Thyroid gland (tissue), 4 donors: Measurements from ENCODE around the gene CDH23. TPM values are rescaled to one million over a fixed set of nuclear protein-coding genes. Genes with fewer than 3 reads are reported as not detected.

ENCODE experiments used
- DNase-seq, 2 donors: peaks; one replicate each; pipeline ENCODE4 v3.0.0-alpha.2; 2019
- H3K27ac ChIP-seq, 3 donors: fragments of 200-600 bp; sonication (generic); 1 replicate in 2 of 3; 2 replicates in 1 of 3; pipeline ENCODE4 v1.5.1; 2016 to 2019; ENCODE audit warnings: mild to moderate bottlenecking in 1 of 3, moderate library complexity in 1 of 3
- H3K27me3 ChIP-seq: fragments of 200-600 bp; sonication (generic); one replicate; pipeline ENCODE4 v1.5.1; 2019
- H3K36me3 ChIP-seq, 2 donors: fragments of 200-600 bp; sonication (generic); one replicate each; pipeline ENCODE4 v1.5.1; 2016 to 2019
- H3K4me1 ChIP-seq, 2 donors: fragments of 200-600 bp; sonication (generic); one replicate each; pipeline ENCODE4 v1.5.1; 2017 to 2019
- H3K4me3 ChIP-seq, 3 donors: fragments of 200-600 bp; sonication (generic); replicated peaks in 1 of 3; 1 replicate in 2 of 3; 2 replicates in 1 of 3; pipeline ENCODE4 v1.5.1; 2016; ENCODE audit warnings: mild to moderate bottlenecking in 1 of 3
- H3K9me3 ChIP-seq: fragments of 200-600 bp; sonication (generic); one replicate; pipeline ENCODE4 v1.5.1; 2017
- POLR2A ChIP-seq, 2 donors: fragments of 450-650 bp; IDR thresholded peaks; one replicate each; pipeline ENCODE4 v1.6.1; 2017; ENCODE audit warnings: antibody characterized with exemption in 2 of 2, mild to moderate bottlenecking in 2 of 2, moderate library complexity in 1 of 2
- WGBS, 2 donors: methylation state at CpG; one replicate each; pipeline ENCODE4 v1.1.5; 2017; 5-methylcytosine and 5-hydroxymethylcytosine counted together
- intact Hi-C: fragments of 100-400 bp; cut with DNase I; formaldehyde crosslinking; loops from one replicate; pipeline ENCODE4 v1.15.1; 2023
- total RNA-seq, 4 donors: library from RNA; depleted of rRNA; stranded (reverse); fragments of >200 nt; gene quantifications; one replicate each; pipeline ENCODE4 v1.2.3, GENCODE V29; 2016
- TF ChIP-seq, protein P1 (sequence below), 6 experiments: fragments of 200-600 bp in 3 of 6; fragments of 450-650 bp in 3 of 6; sonication (generic) in 3 of 6; IDR thresholded peaks; one replicate each; pipeline ENCODE4 v1.5.1; 2016 to 2019; ENCODE audit warnings: antibody characterized with exemption in 6 of 6, mild to moderate bottlenecking in 2 of 6, inconsistent platforms in 1 of 6, moderate library complexity in 1 of 6

The CDH23 gene
- total RNA-seq, 4 donors from 2014 or later = 3.0 to 4.2 (median 3.9) TPM

DNA sequence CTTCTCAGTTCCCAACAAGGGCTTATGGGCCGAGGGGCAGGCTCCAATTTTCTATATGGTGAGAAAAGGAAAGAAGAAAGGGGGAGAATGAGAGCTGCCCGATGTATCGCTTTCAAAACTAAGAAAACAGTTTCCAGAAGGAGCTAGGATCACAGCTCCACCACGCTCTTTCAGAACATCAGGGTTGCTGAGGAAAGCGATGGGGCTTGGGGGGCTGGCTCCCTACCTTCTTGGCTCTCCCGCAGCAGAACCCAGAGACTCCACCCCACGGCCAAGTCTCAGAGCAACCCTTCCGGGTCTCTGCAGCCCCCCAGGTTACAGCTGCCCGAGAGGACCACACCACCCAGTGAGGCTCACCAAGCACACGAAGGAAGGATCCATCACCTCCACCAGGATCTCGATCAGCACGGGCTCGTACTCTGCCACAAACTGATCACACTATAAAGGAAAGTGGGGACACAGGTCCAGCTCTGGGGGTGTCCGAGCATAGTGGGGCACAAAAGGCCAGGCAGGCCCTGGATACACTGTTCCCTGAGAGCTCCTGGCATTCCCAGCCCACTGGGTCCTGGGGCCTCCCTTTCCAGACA lies 422.0 kb downstream of the CDH23 start:
- H3K27me3 ChIP-seq = no peaks in the 10 kb centered on the region
- peaks cover 80 to 82% of the 10 kb centered on the region in 2 donors for H3K36me3 ChIP-seq
- intact Hi-C loops = no loop called here
- TF ChIP-seq, protein P1, sequence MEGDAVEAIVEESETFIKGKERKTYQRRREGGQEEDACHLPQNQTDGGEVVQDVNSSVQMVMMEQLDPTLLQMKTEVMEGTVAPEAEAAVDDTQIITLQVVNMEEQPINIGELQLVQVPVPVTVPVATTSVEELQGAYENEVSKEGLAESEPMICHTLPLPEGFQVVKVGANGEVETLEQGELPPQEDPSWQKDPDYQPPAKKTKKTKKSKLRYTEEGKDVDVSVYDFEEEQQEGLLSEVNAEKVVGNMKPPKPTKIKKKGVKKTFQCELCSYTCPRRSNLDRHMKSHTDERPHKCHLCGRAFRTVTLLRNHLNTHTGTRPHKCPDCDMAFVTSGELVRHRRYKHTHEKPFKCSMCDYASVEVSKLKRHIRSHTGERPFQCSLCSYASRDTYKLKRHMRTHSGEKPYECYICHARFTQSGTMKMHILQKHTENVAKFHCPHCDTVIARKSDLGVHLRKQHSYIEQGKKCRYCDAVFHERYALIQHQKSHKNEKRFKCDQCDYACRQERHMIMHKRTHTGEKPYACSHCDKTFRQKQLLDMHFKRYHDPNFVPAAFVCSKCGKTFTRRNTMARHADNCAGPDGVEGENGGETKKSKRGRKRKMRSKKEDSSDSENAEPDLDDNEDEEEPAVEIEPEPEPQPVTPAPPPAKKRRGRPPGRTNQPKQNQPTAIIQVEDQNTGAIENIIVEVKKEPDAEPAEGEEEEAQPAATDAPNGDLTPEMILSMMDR (IDR thresholded peaks at IDR 0.05) = no peak
- TF ChIP-seq POLR2A (IDR thresholded peaks at IDR 0.05) = no peak
- 84 to 85% methylated on average over 9 to 13 of the region's 14 CpGs for WGBS, 2 donors
- no peak overlapping the region for H3K4me3 ChIP-seq
- no peak overlapping the region for H3K27ac ChIP-seq
- no peaks in the 10 kb centered on the region for H3K4me1 ChIP-seq
- DNase-seq = no peak
- H3K9me3 ChIP-seq = no peaks in the 10 kb centered on the region

DNA sequence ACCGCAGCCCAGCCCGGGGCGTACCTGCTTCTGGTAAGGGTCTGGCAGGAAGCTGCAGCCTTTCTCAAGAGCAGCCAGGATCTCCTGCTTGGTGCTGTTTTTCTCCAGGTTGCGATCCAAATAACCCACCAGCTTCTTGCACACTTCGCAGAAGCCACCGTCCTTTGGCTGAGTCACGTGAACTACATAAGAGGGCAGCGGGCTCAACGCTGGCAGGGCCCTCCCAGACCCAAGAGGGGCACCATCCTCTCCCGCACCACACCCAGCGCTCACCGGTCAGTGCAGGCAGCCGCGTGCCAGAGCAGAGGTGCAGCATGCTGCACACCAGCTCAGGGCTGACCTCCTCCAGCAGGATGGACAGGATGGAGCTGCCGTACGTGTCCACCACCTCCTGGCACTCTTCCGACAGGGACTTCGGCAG lies 422.7 kb downstream of the CDH23 start:
- intact Hi-C loops = no loop called here
- Histone ChIP-seq H3K4me3 (no peak overlapping the region), H3K9me3 (no peaks in the 10 kb centered on the region), H3K27ac (no peak overlapping the region), H3K36me3 (peaks cover 86 to 88% of the 10 kb centered on the region in 2 donors), H3K27me3 (no peaks in the 10 kb centered on the region), H3K4me1 (no peaks in the 10 kb centered on the region)
- TF ChIP-seq POLR2A (IDR thresholded peaks at IDR 0.05) = no peak
- TF ChIP-seq, protein P1 (IDR thresholded peaks at IDR 0.05) = no peak
- no peak for DNase-seq
- WGBS, 2 donors = 81 to 91% methylated on average over 13 to 16 of the region's 18 CpGs

DNA sequence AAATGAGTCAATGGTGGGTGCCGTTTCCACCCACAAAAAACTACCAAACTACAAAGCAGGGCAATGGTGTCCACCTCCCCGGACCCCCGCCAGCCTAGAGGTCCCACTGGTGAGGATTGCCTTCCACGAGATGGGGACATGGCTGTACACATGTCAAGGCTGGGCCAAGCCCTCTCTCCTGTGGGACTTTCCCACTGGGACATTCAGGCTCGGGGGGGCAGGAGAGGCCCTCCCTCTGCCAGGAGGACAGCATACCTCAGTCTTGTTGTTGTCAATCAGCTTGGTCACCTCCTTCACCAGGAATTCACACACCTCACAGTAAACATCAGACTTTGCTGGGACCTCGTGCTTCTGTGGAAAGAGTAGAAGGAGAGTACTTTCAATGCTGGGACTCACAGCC lies 423.3 kb downstream of the CDH23 start:
- no peak for DNase-seq
- Histone ChIP-seq H3K27ac (no peak overlapping the region), H3K4me3 (no peak overlapping the region), H3K27me3 (no peaks in the 10 kb centered on the region), H3K36me3 (peaks cover 91 to 94% of the 10 kb centered on the region in 2 donors), H3K4me1 (no peaks in the 10 kb centered on the region), H3K9me3 (no peaks in the 10 kb centered on the region)
- intact Hi-C loops = no loop called here
- TF ChIP-seq, protein P1 (IDR thresholded peaks at IDR 0.05) = no peak
- TF ChIP-seq POLR2A (IDR thresholded peaks at IDR 0.05) = no peak
- 81 to 88% methylated on average over 5 to 6 of the region's 6 CpGs for WGBS, 2 donors

DNA sequence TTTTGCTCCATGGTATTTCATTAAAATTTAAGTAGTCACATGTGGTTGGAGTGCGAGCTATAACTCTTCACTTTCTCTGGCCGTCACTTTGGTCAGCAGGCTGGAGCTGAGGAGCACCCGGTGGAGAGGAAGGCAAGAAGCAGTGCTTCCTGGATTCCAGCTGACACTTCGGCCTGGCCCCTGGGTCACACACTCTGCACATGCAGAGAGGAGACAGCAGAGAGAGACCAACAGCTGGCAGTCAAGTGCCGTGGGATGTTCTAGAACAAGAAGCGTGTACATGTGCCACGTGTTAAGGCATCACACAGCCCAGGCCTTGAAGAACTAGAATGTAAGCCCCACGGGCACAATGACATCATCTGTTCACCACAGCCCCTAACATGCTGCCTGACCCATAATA lies 424.2 kb downstream of the CDH23 start:
- no peak overlapping the region for H3K27ac ChIP-seq
- no peaks in the 10 kb centered on the region for H3K4me1 ChIP-seq
- intact Hi-C loops = no loop called here
- no peak overlapping the region for H3K4me3 ChIP-seq
- no peaks in the 10 kb centered on the region for H3K9me3 ChIP-seq
- H3K27me3 ChIP-seq = no peaks in the 10 kb centered on the region
- no peak for DNase-seq
- WGBS, 2 donors = 90 to 91% methylated on average over 8 of the region's 8 CpGs
- peaks cover 94 to 97% of the 10 kb centered on the region in 2 donors for H3K36me3 ChIP-seq
- no peak for TF ChIP-seq POLR2A (IDR thresholded peaks at IDR 0.05)
- TF ChIP-seq, protein P1 (IDR thresholded peaks at IDR 0.05) = no peak

DNA sequence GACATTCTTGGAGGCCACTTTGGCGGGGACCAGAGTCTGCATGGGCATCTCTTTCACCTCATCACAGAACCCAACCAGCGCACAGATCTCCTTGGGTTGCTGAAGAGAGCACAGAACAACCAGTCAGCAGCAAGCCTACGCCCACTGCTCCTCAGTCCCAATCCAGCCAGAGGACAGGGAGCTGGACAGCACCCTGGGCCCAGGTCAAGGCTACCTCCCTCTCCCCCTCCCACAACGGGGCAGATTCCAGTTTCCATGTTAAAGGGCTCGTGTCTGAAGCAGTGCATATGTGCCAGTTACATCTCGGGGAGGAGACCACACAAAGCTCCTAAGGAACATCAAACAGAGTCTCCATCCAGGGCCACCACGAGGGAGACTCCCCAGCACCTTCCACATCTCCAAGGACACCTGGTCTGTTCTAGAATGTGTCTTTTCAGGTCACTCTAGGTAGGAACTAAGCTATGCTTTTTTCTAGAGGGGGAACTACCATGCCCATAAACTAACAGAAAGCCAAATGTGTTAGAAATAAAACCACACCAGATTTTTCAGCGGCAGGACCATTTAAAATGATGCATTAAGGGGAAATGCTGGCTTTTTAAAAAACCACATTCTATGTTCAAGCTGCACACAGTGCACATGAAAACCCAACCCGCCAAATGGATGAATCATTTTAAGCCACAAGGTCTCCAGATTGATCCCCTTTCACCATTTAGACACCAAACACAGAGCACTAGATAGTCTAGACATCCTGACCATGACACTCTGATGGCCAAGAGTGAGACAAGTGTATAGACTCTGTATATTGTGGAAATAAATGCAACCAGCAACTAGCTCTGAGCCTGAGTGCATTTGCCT lies 425.4 kb downstream of the CDH23 start:
- no peaks in the 10 kb centered on the region for H3K27me3 ChIP-seq
- H3K27ac ChIP-seq = no peak overlapping the region
- WGBS, 2 donors = 88 to 92% methylated on average over 5 to 6 of the region's 9 CpGs
- H3K9me3 ChIP-seq = no peaks in the 10 kb centered on the region
- no peak for TF ChIP-seq POLR2A (IDR thresholded peaks at IDR 0.05)
- TF ChIP-seq, protein P1 (IDR thresholded peaks at IDR 0.05) = no peak
- H3K4me1 ChIP-seq = no peaks in the 10 kb centered on the region
- intact Hi-C loops = no loop called here
- no peak for DNase-seq
- peaks cover 93 to 97% of the 10 kb centered on the region in 2 donors for H3K36me3 ChIP-seq
- H3K4me3 ChIP-seq = no peak overlapping the region
